ENCODE measurements around the gene BZW2.
A peak's percentile ranks its signal among the peaks of the same experiment; 100 is the strongest.

The BZW2 gene

DNA sequence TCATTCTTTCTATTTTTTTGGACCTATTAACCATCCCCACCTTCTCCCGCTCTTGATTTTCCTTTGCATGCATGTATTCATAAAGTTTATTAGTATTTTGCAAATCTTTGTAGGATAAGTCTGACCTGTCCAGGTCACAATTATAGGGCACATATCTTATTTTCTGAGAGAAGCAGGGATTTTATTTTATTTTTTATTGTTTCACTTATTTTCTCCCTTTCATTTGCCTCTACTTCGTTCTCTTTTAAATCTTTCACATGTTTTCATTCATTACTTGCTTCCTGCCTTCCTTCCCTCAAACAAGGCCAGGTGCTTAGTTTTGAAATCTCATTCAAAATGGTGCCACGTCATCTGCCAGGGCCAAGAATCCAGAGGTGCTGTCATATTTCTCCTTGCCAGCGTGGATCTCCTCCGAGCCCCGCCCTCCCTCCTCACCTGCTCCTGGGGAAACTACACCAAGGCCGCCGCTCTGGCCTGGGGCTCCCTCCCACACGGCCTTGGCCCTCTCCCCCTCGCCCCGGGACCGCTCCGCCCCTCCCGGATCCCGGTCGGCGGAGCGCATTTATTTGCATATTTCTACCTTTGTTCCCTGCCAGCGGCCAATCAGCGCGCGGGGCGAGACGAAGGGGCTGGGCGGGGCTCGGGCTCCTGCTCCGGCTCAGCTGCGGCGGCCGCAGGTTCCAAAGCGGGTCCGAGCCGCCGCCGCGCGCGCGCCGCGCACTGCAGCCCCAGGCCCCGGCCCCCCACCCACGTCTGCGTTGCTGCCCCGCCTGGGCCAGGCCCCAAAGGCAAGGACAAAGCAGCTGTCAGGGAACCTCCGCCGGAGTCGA lies 107.3 kb downstream of the BZW2 start, which contains the start of gene TSPAN13:
Gene TSPAN13, plus strand, starts transcription at position 654 of the 830 bp plus-strand sequence. CDS start 213 bp downstream, outside the sequence.
- peak; percentile 24 for DNase-seq (ENCODE audit: low read depth)

DNA sequence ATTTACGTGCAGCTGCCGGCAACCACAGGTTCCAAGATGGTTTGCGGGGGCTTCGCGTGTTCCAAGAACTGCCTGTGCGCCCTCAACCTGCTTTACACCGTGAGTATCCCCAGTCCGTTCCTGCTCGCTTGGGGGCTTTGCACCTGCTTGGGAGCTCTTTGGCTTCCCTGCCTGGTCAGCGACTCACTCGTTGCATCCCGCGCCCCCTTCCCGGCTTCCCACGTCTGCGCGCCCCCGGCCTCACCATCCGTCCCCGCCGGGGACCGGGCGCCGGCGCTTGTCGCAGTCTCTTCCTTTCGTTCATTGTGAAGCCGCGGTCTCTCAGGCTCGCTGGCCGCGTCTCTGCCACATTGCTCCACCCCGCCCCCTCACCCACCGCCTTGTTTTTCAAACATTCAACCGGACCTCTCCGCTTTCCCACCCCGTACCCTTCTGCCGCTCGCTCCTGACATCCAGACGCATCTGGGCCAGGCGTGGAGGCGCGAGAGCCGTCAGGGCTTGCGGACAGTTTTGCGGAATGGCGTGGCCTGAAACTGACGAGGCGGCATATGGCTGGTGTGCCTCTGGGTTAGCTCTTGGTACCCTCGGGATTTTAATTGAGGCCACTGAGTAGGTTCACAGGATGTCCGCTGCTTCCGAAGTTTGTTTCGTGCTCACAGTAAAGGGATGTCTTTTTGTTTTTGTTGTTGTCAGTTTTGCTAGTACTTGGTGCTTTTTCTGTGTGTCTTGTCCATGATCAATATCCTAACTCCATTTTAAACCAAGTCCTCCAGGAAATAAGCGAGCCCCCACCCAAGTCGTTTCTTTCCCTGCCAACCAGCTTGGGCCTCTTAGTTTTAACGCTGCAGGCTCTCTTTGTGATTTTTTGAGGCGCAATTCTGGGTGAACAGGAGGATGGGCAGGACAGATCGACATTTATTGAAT lies 108.2 kb downstream of the BZW2 start:
- DNase-seq (ENCODE audit: low read depth): no peak

DNA sequence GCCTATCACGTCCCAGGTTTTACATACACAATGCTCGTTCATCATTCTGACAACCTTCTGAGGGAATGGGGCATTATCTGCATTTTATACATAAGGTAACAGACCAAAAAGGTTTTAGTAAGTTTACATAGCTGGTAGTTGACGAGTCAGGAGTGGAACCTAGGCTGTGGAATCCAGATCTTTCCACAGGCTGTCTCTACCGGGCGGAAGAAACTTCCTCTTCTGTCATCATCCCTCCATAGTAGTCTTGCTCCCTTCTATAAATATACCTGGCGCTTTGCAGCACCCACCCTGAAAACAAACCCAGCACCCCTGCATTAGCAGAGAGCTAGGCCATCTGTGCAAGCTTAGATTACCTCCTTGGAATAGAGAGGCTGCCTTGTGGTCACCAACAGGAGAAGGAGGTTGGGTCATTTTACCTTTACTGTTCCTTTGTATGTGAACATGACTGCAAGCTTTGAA lies 108.9 kb downstream of the BZW2 start:
- DNase-seq (ENCODE audit: low read depth): no peak

DNA sequence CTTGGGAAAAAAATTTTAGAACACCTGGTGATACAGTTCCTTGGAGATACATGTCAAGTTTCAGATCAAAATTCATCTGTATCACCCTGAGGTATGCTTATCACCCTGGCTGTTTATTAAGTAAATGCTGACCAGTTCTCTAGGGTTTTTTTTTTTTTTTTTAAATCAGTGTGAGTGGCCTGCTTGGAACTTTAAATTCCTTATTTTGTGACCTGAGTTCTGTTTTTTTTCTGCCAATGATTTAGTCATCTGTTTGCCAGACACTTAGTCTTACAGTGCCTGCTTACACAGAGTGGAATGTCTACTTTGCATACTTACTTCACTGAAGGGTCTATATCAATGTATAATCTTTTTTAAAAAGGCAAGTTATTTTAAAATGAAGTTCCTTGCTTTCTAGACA lies 109.4 kb downstream of the BZW2 start:
- DNase-seq (ENCODE audit: low read depth): no peak

All from T follicular helper cell (primary cell).